NCI-H128 (cell line): ENCODE measurements around the gene PLEKHJ1.
A peak's percentile ranks its signal among the peaks of the same experiment; 100 is the strongest.

Experiments used
- DNase-seq: peaks from one replicate; lab custom pipeline; 2025; ENCODE audit not compliant: unreplicated experiment; lab: John Stamatoyannopoulos, UW

Gene PLEKHJ1

DNA sequence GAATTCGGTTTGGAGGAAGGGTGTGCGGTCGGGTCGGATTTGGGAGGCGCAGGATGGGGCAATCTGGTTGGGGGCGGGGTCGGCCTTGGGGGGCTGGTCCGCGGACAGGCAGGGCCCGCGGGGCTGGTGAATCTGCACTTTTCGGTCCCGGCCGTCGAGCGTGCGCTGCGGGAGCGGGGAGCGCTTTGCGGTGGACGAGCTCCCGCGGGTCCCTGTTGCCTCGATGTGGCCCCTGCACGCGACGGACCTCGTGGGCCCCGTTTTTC lies 34.0 kb upstream of the PLEKHJ1 start:
- DNase-seq, result no peak

DNA sequence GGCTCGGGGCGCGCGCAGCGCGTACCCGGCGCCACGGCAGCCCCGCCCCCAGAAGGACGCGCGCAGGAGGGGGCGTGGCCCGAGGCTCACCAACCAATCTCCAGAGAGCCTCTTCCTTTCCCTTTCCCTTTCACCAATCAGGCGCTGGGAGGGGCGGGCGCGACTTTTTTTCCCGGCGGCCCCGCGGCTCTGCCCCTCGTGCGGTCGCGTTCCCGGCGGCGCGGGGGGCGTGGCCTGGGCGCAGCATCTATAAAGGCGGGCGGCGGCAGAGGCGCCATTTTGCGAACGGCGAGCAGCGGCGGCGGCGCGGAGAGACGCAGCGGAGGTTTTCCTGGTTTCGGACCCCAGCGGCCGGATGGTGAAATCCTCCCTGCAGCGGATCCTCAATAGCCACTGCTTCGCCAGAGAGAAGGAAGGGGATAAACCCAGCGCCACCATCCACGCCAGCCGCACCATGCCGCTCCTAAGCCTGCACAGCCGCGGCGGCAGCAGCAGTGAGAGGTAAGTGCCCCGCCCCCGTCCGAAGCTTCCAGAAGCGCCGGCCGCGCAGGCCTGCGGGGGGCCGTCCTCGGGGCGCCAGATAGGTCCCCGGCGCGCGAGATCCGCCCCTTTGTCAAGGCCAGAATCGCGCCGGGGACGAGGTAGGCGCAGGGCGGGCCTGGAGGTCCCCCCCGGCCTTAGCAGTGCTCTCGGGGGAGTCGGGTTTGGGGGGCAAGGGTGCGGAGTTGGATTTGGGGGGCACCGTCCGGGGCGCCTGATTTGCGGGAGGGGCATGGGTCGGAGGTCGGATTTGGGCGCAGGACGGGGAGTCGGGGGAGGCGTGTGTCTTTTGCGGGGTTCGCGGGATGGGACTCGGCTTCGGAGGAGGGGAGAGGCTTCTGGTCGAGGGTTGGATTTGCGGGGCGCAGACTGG lies 33.4 kb upstream of the PLEKHJ1 start:
- DNase-seq, result peak; percentile 90

DNA sequence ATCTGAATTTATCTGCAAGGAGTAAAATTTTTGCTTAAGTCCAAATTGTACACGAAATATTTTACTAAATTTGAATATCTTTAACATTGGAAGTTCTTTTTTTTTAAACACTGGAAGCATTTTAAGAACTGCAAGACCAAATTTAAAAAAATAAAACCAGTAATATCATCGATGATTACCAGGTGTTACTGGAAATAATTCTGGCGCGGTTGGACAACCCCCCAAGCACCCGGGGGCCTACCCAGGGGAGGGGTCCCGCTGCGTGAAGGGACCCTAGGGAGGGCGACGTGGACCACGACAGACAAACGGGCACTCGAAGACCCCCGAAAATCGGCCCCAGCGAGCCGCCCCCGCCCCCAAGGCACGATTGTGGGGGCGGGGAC lies 32.7 kb upstream of the PLEKHJ1 start:
- DNase-seq, result no peak

- DNase-seq, result no peak
These were observed 32.3 kb upstream of the PLEKHJ1 start for GRCh38 chr19:2268480-2268830.

DNA sequence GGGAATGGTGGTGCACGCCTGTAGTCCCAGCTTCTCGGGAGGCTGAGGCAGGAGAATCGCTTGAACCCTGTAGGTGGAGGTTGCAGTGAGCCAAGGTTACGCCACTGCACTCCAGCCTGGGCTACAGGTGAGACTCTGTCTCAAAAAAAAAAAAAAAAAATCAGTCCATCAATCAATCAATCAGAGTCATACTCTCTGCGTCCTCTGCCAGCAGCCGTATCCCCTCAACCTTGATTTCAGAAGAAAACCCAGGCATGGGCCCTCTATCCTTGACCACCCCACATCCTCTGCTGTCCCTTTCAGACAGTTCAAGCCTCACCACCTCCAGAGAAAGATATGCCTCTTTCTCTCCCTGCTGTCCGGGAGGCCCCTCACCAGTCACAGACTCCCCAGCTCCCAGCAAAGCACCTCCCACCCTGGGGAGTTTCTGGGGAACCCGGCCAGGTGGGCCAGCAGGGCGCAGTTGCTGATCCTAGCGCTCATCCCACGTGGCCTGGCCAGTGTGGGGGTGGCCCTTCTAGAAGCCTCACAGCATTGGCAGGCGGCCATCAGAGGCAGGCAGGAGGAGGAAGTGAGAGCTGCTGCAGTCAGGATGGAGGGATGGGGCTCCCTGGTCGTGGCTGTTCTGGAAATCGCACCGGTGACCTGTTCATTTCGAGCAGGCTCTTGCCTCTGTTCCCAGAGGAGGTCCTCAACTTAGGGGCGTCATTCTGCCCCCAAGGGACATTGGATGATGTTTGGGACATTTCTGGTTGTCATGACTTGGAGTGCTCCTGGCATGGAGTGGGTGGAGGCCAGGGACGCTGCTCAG lies 30.3 kb upstream of the PLEKHJ1 start:
- DNase-seq, result no peak

GRCh38 chr19:2261438-2262172 lies 25.5 kb upstream of the PLEKHJ1 start:
- DNase-seq, result no peak

DNA sequence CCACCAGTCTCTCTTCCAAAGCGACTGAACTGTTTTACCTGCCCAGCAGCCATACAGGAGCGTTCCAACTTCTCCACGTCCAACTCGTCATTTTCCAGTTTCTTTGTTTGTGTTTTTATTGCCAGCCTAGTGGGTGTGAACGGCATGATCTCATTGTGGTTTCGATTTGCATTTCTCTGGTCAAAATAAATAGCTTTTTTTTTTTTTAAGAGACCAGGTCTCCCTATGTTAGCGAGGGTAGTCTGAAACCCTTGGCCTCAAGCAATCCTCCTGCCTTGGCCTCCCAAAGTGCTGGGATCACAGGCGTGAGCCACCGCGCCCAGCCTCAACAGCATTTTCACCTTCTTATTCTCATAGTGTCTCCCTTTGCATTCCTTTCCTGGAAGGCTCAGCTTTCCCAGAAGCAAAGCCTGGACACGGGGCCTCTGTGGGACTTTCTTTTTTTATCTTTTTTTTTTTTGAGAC lies 24.2 kb upstream of the PLEKHJ1 start:
- DNase-seq, result no peak

- no peak for DNase-seq
These were observed 23.2 kb upstream of the PLEKHJ1 start for GRCh38 chr19:2259336-2259735.

GRCh38 chr19:2255982-2256685 lies 20.0 kb upstream of the PLEKHJ1 start, which contains the start of gene JSRP1:
Gene JSRP1 (minus strand): TSS chr19:2256417. CDS start chr19:2255314, 1,103 bp downstream.
- DNase-seq, result no peak

- no peak for DNase-seq
These were observed 19.1 kb upstream of the PLEKHJ1 start for GRCh38 chr19:2255112-2255845.

GRCh38 chr19:2254064-2254872 lies 18.1 kb upstream of the PLEKHJ1 start:
- DNase-seq, result no peak

- DNase-seq, result no peak
These were observed 17.3 kb upstream of the PLEKHJ1 start for GRCh38 chr19:2253106-2254063.

DNA sequence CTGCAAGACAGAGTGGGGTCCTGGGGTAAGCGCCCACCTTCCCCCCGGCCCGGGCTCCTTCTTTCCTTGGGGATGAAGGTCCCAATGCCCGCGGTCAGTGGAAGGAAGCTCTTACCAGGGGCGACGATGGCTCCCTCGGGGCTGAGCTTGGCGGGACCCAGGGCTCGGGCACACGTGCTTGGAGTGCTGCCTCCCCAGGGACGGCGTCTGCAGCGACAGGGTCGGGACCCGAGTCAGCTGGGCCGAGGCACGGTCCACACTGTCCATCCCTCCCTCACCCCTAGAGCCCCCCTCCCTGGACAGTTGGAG lies 16.6 kb upstream of the PLEKHJ1 start:
- no peak for DNase-seq

DNA sequence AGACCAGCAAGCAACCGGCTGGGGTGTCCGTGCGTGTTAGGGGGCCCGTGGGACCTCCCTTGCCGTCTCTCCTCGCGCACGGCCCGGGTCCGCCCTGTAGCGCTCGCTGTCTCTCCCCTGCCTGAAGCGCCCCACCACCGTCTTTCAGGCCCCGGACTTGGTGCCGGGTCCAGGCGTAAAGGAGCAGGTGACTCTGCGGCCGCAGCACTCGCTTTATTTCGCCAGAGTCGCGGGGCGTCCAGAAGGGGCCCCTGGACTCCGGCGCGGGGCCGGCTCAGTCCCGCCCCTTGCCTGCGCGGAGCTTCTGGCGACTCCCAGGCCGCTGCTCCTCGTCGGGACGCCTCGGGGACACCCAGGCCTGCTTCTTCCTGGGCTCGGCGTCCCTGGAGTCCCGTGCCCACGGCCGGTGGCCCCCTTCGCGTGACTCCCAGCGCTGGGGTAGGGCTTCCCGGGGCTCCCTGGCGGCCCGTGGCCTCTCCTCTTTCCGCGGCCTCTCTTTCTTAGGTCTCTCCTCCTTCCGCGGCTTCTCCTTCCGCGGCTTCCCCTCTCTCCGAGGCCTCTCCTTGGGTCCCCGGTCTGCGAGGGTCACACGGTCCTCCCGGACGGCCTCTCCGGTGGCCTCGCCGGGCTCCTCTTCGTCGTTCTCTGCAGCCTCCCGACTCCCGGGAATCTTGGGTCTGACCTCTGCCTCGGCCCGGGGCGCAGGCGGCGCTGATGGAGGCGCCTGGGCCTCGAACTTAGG lies 16.1 kb upstream of the PLEKHJ1 start:
- no peak for DNase-seq

DNA sequence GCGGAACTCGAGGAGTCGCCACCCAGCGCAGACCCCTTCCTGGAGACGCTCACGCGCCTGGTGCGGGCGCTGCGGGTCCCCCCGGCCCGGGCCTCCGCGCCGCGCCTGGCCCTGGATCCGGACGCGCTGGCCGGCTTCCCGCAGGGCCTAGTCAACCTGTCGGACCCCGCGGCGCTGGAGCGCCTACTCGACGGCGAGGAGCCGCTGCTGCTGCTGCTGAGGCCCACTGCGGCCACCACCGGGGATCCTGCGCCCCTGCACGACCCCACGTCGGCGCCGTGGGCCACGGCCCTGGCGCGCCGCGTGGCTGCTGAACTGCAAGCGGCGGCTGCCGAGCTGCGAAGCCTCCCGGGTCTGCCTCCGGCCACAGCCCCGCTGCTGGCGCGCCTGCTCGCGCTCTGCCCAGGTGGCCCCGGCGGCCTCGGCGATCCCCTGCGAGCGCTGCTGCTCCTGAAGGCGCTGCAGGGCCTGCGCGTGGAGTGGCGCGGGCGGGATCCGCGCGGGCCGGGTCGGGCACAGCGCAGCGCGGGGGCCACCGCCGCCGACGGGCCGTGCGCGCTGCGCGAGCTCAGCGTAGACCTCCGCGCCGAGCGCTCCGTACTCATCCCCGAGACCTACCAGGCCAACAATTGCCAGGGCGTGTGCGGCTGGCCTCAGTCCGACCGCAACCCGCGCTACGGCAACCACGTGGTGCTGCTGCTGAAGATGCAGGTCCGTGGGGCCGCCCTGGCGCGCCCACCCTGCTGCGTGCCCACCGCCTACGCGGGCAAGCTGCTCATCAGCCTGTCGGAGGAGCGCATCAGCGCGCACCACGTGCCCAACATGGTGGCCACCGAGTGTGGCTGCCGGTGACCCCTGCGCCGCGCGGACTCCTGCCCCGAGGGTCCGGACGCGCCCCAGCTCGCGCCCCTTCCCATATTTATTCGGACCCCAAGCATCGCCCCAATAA lies 15.3 kb upstream of the PLEKHJ1 start:
- DNase-seq, result no peak

DNA sequence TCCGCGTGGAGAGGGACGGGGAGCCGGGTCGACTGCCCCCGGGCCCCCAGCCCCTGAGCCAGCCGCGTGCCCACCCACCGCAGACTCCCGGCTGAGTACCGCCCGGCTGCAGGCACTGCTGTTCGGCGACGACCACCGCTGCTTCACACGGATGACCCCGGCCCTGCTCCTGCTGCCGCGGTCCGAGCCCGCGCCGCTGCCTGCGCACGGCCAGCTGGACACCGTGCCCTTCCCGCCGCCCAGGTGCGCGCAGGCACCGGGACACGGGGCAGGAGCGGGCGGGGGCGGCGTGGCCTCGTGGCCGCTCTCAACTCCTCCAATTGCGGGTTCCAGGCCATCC lies 14.6 kb upstream of the PLEKHJ1 start:
- no peak for DNase-seq
